ENCODE data around the gene NRAS.

The NRAS gene

DNA sequence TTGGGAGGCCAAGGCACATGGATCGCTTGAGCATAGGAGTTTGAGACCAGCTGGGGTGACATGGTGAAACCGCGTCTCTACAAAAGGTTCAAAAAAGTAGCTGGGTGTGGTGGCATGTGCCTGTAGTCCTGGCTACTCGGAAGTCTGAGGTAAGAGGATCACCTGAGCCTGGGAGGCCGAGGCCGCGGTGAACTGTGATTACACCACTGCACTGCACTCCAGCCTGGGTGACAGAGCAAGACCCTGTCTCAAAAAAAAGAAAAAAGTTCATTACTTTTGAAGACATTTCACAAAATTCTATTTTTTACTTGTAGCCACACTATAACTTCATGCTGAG is 44.7 kb downstream of the NRAS start:
- no peak for DNase-seq

DNA sequence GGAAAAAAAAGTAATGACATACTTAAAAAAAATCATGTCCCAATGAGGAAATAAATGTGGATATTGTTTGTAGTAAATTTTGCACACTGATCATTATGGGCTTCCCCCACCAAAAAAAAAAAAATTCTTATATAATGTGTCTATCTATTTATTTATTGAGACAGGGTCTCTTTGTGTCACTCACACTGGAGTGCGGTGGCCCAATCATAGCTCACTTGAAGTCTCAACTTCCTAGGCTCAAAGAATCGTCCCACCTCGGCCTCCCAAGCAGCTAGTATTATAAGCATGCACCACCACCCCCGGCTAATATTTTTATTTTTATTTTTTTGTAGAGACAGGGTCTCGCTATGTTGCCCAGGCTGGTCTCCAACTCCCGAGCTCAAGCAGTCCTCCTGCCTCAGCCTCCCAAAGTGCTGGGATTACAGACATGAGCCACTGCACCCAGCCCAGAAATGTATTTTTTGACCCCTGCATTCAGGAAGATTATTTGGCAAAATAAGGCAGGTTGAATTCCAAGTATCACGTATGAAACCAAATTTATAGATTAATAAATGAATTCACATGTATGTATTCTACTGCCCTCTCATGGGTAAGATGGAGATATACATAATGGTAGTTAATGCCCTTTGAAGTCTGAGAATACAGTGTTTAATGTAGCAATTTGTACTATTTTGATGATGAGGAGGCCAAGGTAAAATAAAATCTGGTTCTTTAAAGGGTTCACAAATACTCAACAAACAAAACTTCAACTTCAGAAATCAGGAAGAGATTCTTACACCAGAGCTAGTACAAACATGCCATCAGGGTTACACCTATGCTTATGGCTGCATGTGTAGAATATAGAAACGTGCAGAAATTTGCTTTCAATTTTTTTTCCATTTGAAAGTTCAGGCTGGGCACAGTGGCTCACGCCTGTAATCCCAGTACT is 45.3 kb downstream of the NRAS start:
- peak; percentile 17 for DNase-seq

DNA sequence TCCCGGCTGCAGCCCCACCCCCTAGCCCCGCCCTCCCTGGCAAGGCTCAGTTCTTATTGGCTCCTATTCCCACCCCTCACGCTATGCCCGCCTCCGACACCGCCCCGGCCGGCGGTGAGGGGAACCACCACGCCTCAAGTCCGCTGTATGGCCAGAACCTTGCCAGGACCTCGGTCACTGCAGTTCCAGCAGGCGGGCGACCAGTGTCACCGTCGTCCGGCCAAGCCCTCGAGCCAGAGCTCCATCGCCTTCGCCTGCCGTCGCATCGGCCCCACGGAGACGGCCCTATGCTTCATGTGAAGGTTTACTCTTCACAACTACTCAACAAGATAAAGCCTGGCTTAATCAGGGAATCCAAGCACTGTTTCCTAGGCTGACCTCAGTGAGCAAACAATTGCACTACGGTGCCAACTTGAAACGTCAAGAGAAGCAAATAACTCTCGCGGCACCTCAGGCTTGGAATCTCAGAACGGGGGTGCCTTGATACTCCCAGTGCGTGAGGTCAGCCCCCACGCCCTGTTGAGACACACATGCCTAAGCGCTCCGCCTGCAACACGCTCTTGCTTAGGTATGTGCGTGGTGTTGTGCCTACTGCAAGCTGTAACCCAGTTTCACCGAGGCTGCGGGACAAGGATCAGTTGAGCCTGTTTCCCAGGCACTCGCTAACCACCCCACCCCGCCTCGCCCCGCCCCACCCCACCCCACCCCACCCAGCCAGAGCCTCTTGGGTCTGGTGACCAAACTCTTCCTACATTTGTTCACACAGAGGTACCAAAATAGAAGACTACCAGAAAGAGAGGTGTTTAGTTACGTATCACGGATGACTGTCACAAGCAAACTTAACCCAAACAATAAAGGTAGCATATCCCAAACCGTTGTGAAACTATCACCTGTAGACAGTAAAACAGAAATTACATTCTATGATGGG is 46.2 kb downstream of the NRAS start:
- DNase-seq = peak; percentile 86

DNA sequence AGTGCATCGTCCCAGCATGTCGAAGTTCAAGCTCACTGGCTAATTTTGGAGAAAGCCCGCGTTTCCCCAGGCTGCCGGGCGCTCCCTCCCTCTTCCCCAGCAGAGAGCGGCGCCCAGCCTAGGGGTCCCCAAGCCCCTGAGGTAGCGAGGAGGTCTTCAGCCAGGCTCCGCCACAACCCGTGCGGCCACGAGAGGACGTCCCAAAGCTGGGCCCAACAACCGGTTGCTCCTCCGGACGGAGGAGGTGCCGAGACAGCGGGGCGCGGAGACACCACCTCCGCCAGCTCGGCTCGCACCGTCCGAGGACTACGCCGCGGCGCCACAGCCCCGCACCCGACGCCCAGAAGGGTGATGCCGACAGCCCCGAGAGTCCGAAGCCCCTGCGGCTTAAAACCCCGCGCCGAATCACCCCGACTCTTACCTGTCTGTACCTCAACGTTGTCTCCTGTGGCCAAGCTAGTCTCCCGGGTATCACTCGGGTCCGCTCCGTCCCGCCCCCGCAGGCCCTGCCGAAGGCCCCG is 46.9 kb downstream of the NRAS start, which contains the start of gene DENND2C:
Gene DENND2C, minus strand, starts transcription at position 488 of the 521 bp plus-strand sequence. CDS start 44,065 bp downstream, outside the sequence.
- DNase-seq = no peak

- peak; percentile 4 for DNase-seq
Observed at GRCh38 chr1:114668784-114669561, 47.6 kb downstream of the NRAS start.

GRCh38 chr1:114668373-114668772 is 48.2 kb downstream of the NRAS start:
- DNase-seq = no peak

DNA sequence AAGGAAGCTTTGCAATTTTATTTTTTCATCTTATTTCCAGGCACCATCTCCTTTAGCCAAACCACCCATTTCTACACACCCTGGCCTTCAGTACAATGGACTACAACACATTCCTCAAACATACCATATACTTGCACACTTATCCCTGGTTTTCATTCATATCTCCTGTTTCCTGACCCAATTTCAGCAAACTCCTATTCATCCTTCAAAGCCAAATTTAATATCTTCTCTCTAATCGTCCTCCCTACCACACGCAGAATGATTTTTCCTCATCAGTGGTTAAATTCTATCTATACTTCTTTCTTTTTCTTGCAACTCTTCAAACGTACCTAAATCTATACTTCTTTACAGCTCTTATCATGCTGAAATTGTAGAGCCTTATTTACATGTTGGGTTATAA is 49.6 kb downstream of the NRAS start:
- no peak for DNase-seq

DNA sequence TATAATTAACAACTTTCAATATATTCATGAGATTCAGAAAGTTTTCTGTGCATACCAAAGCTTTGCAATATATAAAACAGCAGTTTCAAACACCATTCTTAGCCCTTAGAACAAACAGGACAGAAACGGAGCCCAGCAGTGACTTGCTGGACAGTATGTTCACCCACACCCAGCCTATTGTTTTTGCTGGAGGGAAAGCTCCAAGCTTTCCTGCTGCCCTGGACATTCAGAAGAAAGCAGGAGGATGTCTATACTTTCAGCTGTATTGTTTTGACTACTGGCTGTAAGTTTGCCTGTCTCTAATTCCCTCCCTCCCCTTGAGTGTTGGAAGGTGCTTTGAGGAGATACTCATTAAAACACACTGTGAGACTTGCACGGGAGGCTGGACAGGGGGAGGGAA is 56.3 kb downstream of the NRAS start:
- no peak for DNase-seq
